ENCODE measurements around the gene KIF27.
"Not testable (repeated sequence)": the region's sequence is repeated elsewhere in the genome, so short reads cannot be mapped to it uniquely, and the experiment has no call there.

Gene KIF27

DNA sequence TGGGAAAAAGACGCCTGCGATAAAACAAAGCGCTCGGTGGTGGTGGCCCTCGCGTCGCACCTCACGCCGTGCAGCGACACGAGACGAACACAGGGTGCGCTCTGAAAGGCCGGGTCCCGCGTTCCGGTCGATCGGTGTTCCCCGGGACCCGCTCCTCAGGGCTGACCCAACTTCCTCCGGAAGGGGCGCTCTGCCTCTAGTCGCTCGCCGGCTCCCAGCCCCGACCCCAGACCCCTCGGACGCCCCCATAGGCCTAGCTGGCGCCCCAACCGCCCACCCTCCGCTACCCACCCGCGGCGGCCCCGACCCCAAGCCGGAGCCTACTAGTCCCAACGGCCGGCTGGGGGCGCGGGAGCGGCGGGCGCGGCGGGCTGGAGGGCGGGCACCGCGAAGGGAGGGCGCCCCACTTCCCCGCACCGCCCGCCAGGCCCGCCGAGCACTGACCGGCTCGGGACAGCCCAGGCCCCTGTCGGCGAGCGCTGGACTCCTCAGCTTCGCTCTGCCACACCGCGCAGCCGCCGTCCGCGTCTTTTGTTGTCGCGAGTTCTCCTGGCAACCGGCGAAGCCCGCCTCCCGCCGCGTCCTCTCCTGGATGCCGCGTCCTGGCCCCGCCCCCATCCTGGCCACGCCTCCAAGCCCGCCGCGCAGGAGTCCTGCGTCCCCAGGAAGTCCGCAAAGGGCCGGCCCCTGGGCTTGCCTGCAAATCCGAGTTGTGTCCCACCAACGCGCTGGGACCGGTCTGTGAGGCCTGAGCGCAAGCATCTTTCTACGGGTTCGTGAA lies at the start of gene KIF27:
Gene KIF27 (minus strand): TSS at position 506 of the 781 bp plus-strand sequence. CDS start 5,841 bp downstream, outside the sequence.
- FAIRE-seq = peak; percentile 95

DNA sequence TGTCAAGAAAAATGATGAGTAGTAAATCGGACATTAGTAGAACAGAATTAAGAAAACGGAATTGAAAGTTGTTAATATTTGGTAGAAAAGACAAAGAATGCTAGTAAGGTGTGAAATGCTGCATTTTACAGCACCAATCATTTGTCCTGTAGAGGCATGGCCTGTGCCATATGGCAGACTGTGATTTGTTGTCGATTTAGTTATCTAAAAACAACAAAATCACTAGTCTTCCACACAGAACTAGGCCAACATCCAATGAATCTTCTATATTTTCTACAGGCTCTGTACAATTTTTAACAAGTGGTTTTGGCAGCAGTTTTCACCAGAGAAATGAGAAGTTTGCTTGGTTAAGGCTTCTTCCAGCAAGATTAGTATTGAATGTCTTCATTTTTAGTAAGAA lies 48.4 kb upstream of the KIF27 start:
- FAIRE-seq = no peak

- FAIRE-seq = no peak
Measured at GRCh38 chr9:83967073-83967472, 45.8 kb upstream of the KIF27 start.

DNA sequence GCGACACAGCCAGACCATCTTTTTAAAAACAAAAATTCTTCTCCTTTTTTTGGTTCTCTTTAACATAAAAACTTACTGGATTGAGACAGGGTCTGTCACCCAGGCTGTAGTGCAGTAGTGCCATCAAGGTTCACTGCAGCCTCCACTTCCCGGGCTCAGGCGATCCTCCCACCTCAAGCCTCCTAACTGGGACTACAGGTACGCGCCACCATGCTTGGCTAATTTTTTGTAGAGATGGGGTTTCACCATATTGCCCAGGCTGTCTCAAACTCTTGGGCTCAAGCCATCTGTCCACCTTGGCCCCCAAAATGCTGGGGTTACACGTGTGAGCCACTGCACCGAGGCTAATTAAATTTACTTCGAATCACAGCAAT lies 45.0 kb upstream of the KIF27 start:
- FAIRE-seq = no peak

DNA sequence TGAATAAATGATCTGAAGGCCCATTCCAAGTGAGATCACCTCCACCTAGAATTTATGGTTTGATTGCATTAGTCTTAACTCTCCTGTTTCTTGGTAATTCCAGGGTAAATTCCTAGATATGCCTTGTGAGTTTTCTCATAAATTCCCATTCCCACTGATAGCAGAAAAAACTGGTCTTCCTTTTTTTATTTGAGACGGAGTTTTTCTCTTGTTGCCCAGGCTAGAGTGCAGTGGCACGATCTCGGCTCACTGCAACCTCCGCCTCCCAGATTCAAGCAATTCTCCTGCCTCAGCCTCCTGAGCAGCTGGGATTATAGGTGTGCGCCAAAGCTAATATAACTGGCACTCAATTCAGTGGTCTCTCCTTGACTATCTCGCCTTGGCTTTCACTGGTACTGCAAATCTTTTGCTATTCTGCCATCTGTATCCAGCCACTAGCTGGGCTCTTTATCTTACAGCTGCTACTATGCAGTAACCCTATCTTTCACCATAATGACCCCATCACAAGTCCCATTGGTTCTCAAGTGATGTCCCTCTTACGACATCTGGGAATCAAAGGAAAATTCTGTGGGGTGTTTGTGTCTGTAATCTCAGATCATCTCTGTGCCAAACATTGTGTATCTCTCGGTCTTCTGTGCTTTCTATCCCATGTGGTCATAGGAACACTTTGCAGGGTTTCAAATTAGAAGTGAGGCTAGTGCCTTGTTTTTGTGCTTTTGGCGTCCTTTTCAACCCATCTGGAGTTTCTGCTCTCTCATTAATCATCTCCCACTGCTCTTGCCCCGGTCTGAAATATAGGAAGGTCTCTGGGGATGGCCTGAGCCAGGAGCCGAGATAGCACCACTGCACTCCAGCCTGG lies 44.3 kb upstream of the KIF27 start:
- no peak for FAIRE-seq

GRCh38 chr9:83964973-83965349 lies 43.7 kb upstream of the KIF27 start:
- FAIRE-seq = peak; percentile 84

GRCh38 chr9:83962165-83962564 lies 40.9 kb upstream of the KIF27 start:
- no peak for FAIRE-seq

DNA sequence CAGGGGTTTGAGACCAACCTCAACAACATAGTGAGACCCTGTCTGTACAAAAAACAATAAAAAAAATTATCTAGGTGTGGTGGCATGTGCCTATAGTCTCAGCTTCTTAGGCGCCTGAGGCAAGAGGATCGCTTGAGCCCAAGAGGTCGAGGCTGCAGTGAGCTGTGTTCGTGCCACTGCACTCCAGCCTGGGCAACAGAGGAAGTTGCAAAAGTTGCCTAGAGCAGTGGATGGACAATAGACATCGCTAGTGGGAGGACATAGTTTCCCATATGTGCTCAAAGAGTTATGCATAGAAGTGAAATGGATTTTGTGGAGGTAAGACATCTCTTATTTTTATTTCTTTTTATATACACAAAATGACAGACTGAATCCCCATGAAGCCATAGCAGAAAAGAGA lies 39.8 kb upstream of the KIF27 start:
- no peak for FAIRE-seq

DNA sequence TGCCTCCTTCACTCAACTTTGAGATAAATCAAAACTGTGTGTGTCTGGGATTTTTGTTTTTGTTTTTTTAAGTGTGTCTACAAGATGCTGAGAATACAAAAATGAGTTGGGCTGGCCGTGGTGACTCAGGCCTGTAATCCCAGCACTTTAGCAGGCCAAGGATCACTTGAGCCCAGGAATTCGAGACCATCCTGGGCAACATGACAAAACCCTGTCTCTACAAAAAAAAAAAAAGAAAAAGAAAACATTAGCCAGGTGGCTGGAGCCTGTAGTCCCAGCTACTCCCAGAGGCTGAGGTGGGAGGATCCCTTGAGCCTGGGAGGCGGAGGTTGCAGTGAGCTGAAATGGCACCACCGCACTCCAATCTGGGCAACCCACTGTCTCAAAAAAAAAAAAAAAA lies 37.8 kb upstream of the KIF27 start:
- FAIRE-seq = no peak

DNA sequence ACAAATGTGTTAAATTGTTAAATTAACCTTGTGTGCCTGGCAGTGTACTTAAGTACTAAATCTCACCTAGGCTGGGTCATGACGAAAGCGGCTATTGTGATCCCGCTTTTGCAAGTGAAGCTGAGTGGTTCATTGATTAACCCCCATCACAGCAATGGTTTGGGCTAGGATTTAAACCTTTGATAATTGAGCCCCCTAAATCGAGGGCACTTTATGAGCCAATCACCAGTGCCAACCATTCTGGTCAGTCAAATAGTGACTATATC lies 35.9 kb upstream of the KIF27 start:
- FAIRE-seq = no peak

GRCh38 chr9:83956436-83957247 lies 35.4 kb upstream of the KIF27 start:
- FAIRE-seq = no peak

GRCh38 chr9:83956086-83956435 lies 34.8 kb upstream of the KIF27 start:
- FAIRE-seq = no peak

DNA sequence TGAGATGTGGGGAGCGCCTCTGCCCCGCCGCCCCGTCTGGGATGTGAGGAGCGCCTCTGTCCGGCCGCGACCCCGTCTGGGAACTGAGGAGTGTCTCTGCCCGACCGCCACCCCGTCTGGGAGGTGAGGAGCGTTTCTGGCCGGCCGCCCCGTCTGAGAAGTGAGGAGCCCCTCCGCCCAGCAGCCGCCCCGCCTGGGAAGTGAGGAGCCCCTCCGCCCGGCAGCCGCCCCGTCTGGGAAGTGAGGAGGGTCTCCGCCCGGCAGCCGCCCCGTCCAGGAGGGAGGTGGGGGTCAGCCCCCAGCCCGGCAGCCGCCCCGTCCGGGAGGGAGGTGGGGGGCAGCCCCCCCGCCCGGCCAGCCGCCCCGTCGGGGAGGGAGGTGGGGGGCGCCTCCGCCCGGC lies 26.9 kb upstream of the KIF27 start:
- FAIRE-seq = not testable (repeated sequence)

GRCh38 chr9:83940590-83941303 lies 19.5 kb upstream of the KIF27 start:
- FAIRE-seq = no peak

DNA sequence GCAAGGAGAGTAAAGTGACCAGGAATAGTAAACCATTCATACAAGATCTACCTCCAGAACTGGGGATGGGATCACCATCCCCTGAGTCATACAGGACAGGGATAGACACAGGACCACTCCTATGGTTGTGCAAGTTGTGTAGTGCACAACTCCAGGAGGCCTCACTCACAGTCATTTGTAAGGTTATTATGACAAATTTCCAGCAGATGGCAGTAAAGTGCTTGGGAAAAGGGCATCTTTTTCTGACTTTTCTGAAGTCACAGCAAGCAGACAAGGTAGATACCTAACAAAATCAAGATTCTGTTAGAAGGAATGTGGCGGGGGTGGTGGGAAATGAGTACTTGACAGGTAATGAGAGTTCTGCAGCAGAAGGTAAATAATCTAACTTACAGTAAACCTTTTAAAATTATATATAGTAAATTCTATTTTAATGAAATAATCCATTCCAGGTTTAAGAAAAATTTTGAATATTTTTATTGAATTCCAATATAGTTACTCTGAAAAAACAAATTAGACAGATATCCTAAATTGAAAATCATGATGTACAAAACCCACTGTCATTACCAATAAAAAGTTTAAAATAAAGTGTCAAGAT lies 16.7 kb upstream of the KIF27 start:
- peak; percentile 82 for FAIRE-seq

GRCh38 chr9:83936523-83936922 lies 15.3 kb upstream of the KIF27 start:
- FAIRE-seq = no peak

- FAIRE-seq = no peak
Measured at GRCh38 chr9:83935276-83935935, 14.2 kb upstream of the KIF27 start.

GRCh38 chr9:83934569-83935275 lies 13.5 kb upstream of the KIF27 start:
- FAIRE-seq = no peak

DNA sequence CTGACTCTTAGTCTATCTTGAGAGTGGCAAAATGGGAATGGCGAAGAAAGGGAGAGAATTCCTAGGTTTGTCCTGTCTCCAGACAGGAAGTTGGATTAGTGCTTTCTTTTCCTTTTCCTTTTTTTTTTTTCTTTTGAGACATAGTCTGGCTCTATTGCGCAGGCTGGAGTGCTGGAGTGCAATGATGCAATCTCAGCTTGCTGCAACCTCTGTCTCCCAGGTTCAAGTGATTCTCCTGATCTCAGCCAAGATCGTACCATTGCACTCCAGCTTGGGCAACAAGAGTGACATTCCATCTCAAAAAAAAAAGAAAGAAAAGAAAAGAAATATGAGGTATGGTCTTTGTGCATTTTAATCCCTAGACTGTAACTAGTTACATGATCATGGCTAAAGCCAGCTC lies 12.6 kb upstream of the KIF27 start:
- FAIRE-seq = no peak

GRCh38 chr9:83932851-83933250 lies 11.6 kb upstream of the KIF27 start:
- FAIRE-seq = no peak

DNA sequence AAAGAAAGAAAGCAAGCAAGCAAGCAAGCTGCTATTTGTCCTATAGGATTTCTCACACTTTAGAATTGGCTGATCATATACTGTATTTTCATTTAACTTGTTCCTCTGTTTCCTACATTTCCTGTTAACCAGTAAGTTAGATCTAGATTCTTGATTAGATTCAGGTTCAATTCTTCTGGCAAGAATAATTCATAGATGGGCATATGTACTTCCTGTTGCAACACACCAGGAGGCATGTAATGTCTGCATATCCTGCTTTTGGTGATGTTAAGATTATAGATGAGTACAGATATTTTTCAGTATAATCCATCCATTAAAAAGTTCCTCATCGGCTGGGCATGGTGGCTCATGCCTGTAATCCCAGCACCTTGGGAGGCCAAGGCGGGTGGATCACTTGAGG lies 10.8 kb upstream of the KIF27 start:
- FAIRE-seq = no peak

Data from G401.6 (cell line).